Nephron (organoid): Measurements from ENCODE around the gene CLDN8.
A peak's percentile ranks its signal among the peaks of the same experiment; 100 is the strongest.

Source experiments
- H3K27ac Mint-ChIP-seq, 3 experiments: 2 replicates each; pipeline ENCODE4 v1.8.0; 2020; ENCODE audit warnings: mixed read lengths in 3 of 3, mild to moderate bottlenecking in 2 of 3, moderate library complexity in 1 of 3
- H3K27me3 Mint-ChIP-seq: 2 replicates; pipeline ENCODE4 v1.8.0; 2021; ENCODE audit warnings: low read depth, mild to moderate bottlenecking, moderate library complexity, mixed read lengths
- H3K36me3 Mint-ChIP-seq: 2 replicates; pipeline ENCODE4 v1.8.0; 2020; ENCODE audit warnings: low read depth, mixed read lengths
- H3K4me1 Mint-ChIP-seq: 2 replicates; pipeline ENCODE4 v1.8.0; 2020; ENCODE audit warnings: mixed read lengths
- H3K4me3 Mint-ChIP-seq, 3 experiments: 2 replicates each; pipeline ENCODE4 v1.8.0; 2020; ENCODE audit warnings: mild to moderate bottlenecking in 3 of 3, mixed read lengths in 3 of 3, moderate library complexity in 2 of 3
- H3K9me3 Mint-ChIP-seq: 2 replicates; pipeline ENCODE4 v1.8.0; 2020; ENCODE audit warnings: mixed read lengths
- TF ChIP-seq, protein P1 (sequence below), 3 experiments: fragments of 200-600 bp; sonication (generic); IDR thresholded peaks; one replicate each; pipeline ENCODE4 v1.5.0; 2021; ENCODE audit warnings: antibody characterized with exemption in 3 of 3; ENCODE audit not compliant: unreplicated experiment in 3 of 3

CLDN8 gene

DNA sequence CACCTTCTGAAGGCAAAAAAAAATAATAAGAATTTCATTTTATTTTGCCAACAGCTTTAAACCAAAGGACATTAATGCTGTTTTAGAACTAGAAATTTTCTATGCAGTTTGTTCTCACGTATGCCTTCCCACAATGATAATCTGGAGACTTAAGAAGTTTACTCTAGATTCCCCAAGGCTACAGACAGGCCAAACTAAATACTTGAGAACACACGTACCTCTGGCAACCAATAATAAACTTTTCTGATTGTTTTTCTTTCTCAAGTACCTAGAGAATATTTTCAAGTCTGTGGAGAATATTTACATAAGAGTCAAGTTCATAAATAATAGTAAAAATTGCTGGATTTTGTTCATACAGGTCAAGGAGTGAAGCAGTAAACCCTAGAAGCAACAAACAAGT is 15.9 kb downstream of the CLDN8 start:
- H3K36me3 Mint-ChIP-seq, result no peaks in the 10 kb centered on the region
- no peaks in the 10 kb centered on the region for H3K27me3 Mint-ChIP-seq
- H3K9me3 Mint-ChIP-seq, result peaks cover 9% of the 10 kb centered on the region
- TF ChIP-seq, protein P1, sequence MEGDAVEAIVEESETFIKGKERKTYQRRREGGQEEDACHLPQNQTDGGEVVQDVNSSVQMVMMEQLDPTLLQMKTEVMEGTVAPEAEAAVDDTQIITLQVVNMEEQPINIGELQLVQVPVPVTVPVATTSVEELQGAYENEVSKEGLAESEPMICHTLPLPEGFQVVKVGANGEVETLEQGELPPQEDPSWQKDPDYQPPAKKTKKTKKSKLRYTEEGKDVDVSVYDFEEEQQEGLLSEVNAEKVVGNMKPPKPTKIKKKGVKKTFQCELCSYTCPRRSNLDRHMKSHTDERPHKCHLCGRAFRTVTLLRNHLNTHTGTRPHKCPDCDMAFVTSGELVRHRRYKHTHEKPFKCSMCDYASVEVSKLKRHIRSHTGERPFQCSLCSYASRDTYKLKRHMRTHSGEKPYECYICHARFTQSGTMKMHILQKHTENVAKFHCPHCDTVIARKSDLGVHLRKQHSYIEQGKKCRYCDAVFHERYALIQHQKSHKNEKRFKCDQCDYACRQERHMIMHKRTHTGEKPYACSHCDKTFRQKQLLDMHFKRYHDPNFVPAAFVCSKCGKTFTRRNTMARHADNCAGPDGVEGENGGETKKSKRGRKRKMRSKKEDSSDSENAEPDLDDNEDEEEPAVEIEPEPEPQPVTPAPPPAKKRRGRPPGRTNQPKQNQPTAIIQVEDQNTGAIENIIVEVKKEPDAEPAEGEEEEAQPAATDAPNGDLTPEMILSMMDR (IDR thresholded peaks at IDR 0.05; ENCODE audit: unreplicated experiment in 3 of 3), result no peak
- no peaks in the 10 kb centered on the region for H3K4me1 Mint-ChIP-seq
- H3K27ac Mint-ChIP-seq, result no peak overlapping the region
- H3K4me3 Mint-ChIP-seq, result no peak overlapping the region

DNA sequence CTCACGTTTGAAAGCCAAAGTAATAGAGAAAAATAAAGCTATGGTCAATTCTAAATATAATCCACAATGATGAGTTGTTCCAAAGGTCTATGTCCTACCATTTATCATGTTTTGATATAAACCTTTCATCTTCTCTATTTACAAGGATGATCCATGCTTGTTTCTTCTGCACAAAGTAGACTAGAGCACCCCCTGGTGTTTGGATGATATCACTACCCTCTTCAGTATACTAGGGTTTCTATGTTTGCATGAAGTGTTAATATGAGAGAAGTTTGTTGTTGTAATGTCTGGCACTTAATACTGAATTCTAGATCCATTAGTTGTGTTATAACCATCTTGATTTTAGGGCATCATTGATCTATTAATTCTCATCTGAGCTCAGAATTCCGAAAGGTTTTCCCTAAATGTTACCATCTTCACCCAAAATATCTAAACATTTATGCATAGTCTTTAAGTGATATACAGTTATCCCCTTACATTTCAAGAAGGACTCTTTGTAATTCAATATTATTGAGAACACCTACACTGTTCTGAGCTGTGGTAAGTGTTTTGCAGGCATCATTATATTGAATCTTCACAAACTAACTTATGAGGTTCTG is 21.1 kb downstream of the CLDN8 start:
- Mint-ChIP-seq H3K27ac (no peak overlapping the region), H3K4me1 (no peaks in the 10 kb centered on the region), H3K27me3 (no peaks in the 10 kb centered on the region), H3K9me3 (no peaks in the 10 kb centered on the region), H3K4me3 (no peak overlapping the region), H3K36me3 (no peaks in the 10 kb centered on the region)
- TF ChIP-seq, protein P1 (IDR thresholded peaks at IDR 0.05; ENCODE audit: unreplicated experiment in 3 of 3), result peak; percentile 49 to 70 (median 62)

GRCh38 chr21:30193201-30193600 is 22.7 kb downstream of the CLDN8 start:
- TF ChIP-seq, protein P1 (IDR thresholded peaks at IDR 0.05; ENCODE audit: unreplicated experiment in 3 of 3), result no peak
- H3K27me3 Mint-ChIP-seq, result no peaks in the 10 kb centered on the region
- no peak overlapping the region for H3K27ac Mint-ChIP-seq
- H3K4me1 Mint-ChIP-seq, result no peaks in the 10 kb centered on the region
- H3K36me3 Mint-ChIP-seq, result no peaks in the 10 kb centered on the region
- no peaks in the 10 kb centered on the region for H3K9me3 Mint-ChIP-seq
- no peak overlapping the region for H3K4me3 Mint-ChIP-seq

DNA sequence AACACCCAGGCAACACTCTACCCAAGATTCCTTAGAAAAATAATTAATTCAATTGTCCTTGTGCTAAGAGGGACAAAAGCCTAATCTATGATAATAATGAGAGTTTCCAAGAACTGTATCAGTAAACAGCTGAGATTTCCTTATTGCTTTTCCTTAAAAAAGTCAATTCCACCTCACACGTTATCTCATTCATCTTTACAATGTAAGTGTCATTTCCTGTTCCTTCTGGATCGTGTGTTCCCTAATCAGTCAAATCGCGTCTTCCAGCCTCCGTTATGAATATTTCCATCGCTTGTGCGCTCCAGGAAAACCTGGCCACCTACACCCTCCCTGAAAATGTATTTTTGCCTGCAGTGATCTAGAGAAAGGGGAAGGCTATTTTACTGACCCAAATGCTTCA is 25.3 kb downstream of the CLDN8 start:
- Mint-ChIP-seq H3K27me3 (no peaks in the 10 kb centered on the region), H3K36me3 (no peaks in the 10 kb centered on the region), H3K4me3 (no peak overlapping the region), H3K27ac (no peak overlapping the region), H3K9me3 (no peaks in the 10 kb centered on the region), H3K4me1 (no peaks in the 10 kb centered on the region)
- TF ChIP-seq, protein P1 (IDR thresholded peaks at IDR 0.05; ENCODE audit: unreplicated experiment in 3 of 3), result no peak

DNA sequence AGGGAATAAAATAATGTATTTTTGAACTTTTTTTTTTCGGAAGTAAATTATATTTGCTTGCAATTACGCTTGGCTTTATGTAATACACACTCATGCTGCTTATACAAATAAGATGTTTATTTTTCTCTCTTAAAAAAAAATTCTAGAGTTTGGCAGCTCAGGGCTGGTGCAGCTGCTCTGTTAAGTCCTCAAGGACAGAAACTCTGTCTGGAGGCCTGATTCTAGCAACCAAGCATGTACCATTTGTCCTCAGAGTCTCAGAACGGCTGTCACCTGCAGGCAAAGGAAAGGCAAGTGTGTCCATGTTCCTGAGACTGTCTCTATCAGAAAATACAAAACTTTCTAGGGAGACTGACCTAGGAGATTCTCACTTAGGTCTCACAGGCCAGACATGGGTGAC is 26.1 kb downstream of the CLDN8 start:
- Mint-ChIP-seq H3K4me1 (no peaks in the 10 kb centered on the region), H3K27me3 (no peaks in the 10 kb centered on the region), H3K36me3 (no peaks in the 10 kb centered on the region), H3K9me3 (no peaks in the 10 kb centered on the region), H3K4me3 (no peak overlapping the region), H3K27ac (no peak overlapping the region)
- TF ChIP-seq, protein P1 (IDR thresholded peaks at IDR 0.05; ENCODE audit: unreplicated experiment in 3 of 3), result no peak

DNA sequence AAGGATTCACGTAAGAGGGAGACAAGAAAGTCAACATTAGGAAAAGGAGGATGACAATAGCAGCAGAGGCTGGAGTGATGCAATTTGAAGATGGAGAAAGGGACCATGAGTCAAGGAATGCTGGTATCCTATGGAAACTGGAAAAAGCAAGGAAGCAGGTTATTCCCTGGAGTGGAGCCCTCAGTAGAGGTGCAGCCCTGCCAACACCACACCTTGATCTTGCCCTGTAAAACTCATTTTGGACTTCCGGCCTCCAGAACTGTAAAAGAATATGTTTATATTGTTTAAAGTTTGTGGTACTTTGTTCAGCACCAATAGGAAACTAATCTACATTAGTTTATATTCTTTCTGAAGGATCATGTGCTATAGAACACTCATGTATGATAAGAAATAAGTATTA is 29.7 kb downstream of the CLDN8 start:
- no peaks in the 10 kb centered on the region for H3K9me3 Mint-ChIP-seq
- H3K36me3 Mint-ChIP-seq, result no peaks in the 10 kb centered on the region
- no peak overlapping the region for H3K27ac Mint-ChIP-seq
- H3K4me3 Mint-ChIP-seq, result no peak overlapping the region
- H3K27me3 Mint-ChIP-seq, result no peaks in the 10 kb centered on the region
- no peaks in the 10 kb centered on the region for H3K4me1 Mint-ChIP-seq
- TF ChIP-seq, protein P1 (IDR thresholded peaks at IDR 0.05; ENCODE audit: unreplicated experiment in 3 of 3), result no peak
